ENCODE data around the gene IMP4.

- TF ChIP-seq POLR2AphosphoS5 (IDR thresholded peaks at IDR 0.05): no peak
- no peak for TF ChIP-seq EP300 (conservative IDR thresholded peaks at IDR 0.05; ENCODE audit: poor library complexity, severe bottlenecking)
- no peak for TF ChIP-seq CTCF (IDR thresholded peaks at IDR 0.05; ENCODE audit: poor library complexity, severe bottlenecking)
- no peak for TF ChIP-seq SMC3 (conservative IDR thresholded peaks at IDR 0.05; ENCODE audit: poor library complexity)
- TF ChIP-seq EZH2 (IDR thresholded peaks at IDR 0.05; ENCODE audit: borderline replicate concordance, insufficient read depth, low read length, poor library complexity, severe bottlenecking): no peak
- TF ChIP-seq REST (IDR thresholded peaks at IDR 0.05; ENCODE audit: borderline replicate concordance): no peak
- TF ChIP-seq MXI1 (conservative IDR thresholded peaks at IDR 0.05; ENCODE audit: poor library complexity, severe bottlenecking): no peak
- no peak for TF ChIP-seq RAD21 (conservative IDR thresholded peaks at IDR 0.05)
Observed at GRCh38 chr2:130347220-130347925, 4.7 kb downstream of the IMP4 start.

Measured in neural cell (in vitro differentiated cells).